ENCODE data around the gene HTR3C. TPM values are rescaled to one million over a fixed set of nuclear protein-coding genes. Genes with fewer than 3 reads are reported as not detected.
"Not testable (repeated sequence)": the region's sequence is repeated elsewhere in the genome, so short reads cannot be mapped to it uniquely, and the experiment has no call there.

Gene HTR3C
- polyA plus RNA-seq, 1 donor from 2014 or later = not detected

DNA sequence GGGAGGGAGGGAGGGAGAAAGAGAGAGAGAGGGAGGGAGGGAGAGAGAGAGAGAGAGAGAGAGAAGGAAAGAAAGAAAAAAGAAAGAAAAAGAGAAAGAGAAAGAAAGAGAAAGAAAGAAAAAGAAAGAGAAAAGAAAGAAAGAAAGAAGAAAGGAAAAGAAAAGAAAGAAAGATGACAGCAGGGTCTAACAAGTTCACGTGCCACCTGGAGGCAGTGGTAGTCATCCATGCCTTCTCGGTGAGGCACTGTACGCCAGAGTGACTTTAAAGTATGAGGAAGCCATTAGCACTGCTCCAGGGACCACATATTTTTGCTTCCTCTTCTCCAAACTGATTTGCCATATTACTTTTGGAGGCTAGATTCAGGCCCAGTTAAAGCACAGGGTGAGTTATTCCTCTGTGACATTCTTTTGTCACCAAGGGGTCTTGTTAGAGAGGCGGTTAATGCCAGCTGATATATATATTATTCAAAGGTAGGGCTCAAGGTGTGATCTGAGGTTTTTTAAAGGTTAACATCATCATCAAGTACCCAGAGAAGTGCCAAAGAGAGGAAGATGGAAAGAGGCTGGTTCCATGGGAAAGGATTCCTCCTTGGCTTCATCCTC lies 21.6 kb upstream of the HTR3C start, which contains the start of gene HTR3D:
Gene HTR3D (plus strand): TSS at position 556 of the 606 bp plus-strand sequence. CDS start 0 bp downstream, at position 556.
- H2AFZ ChIP-seq (ENCODE audit: low read depth, low read length) = no peak within 1 kb of the TSS
- H3K9ac ChIP-seq (ENCODE audit: low read length) = no peak within 1 kb of the TSS
- H3F3A ChIP-seq (ENCODE audit: insufficient read depth, low read length, poor library complexity, severe bottlenecking) = no peaks in the 10 kb centered on the region
- TF ChIP-seq SMC3 (conservative IDR thresholded peaks at IDR 0.05; ENCODE audit: poor library complexity) = no peak
- no peak for TF ChIP-seq POLR2AphosphoS5 (IDR thresholded peaks at IDR 0.05)
- no peak for TF ChIP-seq MXI1 (conservative IDR thresholded peaks at IDR 0.05; ENCODE audit: poor library complexity, severe bottlenecking)
- TF ChIP-seq EP300 (conservative IDR thresholded peaks at IDR 0.05; ENCODE audit: poor library complexity, severe bottlenecking) = no peak
- no peak for TF ChIP-seq EZH2 (IDR thresholded peaks at IDR 0.05; ENCODE audit: borderline replicate concordance, insufficient read depth, low read length, poor library complexity, severe bottlenecking)
- no peak for TF ChIP-seq RAD21 (conservative IDR thresholded peaks at IDR 0.05)
- no peak for TF ChIP-seq TAF1 (IDR thresholded peaks at IDR 0.05; ENCODE audit: low read depth)
- TF ChIP-seq, protein P1, sequence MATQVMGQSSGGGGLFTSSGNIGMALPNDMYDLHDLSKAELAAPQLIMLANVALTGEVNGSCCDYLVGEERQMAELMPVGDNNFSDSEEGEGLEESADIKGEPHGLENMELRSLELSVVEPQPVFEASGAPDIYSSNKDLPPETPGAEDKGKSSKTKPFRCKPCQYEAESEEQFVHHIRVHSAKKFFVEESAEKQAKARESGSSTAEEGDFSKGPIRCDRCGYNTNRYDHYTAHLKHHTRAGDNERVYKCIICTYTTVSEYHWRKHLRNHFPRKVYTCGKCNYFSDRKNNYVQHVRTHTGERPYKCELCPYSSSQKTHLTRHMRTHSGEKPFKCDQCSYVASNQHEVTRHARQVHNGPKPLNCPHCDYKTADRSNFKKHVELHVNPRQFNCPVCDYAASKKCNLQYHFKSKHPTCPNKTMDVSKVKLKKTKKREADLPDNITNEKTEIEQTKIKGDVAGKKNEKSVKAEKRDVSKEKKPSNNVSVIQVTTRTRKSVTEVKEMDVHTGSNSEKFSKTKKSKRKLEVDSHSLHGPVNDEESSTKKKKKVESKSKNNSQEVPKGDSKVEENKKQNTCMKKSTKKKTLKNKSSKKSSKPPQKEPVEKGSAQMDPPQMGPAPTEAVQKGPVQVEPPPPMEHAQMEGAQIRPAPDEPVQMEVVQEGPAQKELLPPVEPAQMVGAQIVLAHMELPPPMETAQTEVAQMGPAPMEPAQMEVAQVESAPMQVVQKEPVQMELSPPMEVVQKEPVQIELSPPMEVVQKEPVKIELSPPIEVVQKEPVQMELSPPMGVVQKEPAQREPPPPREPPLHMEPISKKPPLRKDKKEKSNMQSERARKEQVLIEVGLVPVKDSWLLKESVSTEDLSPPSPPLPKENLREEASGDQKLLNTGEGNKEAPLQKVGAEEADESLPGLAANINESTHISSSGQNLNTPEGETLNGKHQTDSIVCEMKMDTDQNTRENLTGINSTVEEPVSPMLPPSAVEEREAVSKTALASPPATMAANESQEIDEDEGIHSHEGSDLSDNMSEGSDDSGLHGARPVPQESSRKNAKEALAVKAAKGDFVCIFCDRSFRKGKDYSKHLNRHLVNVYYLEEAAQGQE (IDR thresholded peaks at IDR 0.05; ENCODE audit: borderline replicate concordance) = no peak
- no peak for TF ChIP-seq CTCF (IDR thresholded peaks at IDR 0.05; ENCODE audit: poor library complexity, severe bottlenecking)
- H3K27me3 ChIP-seq (ENCODE audit: insufficient read depth, low read depth, low read length) = no peaks in the 10 kb centered on the region
- no peaks in the 10 kb centered on the region for H3K9me2 ChIP-seq (ENCODE audit: insufficient read depth, low read length)
- H3K79me2 ChIP-seq (replicated peaks; ENCODE audit: insufficient read depth, low read length) = no peaks in the 10 kb centered on the region
- H4K20me1 ChIP-seq (ENCODE audit: insufficient read depth) = no peaks in the 10 kb centered on the region
- no peak within 1 kb of the TSS for H3K27ac ChIP-seq (ENCODE audit: low read length)
- H3K4me2 ChIP-seq (ENCODE audit: low read length) = no peak within 1 kb of the TSS
- H3K36me3 ChIP-seq (ENCODE audit: insufficient read depth, low read length) = no peaks in the 10 kb centered on the region
- no peaks in the 10 kb centered on the region for H3K9me3 ChIP-seq (ENCODE audit: low read length)
- H3K4me3 ChIP-seq (ENCODE audit: low read length) = no peak within 1 kb of the TSS

GRCh38 chr3:184037816-184038215 lies 15.0 kb upstream of the HTR3C start:
- Histone ChIP-seq H4K20me1 (ENCODE audit: insufficient read depth) (no peaks in the 10 kb centered on the region), H3F3A (ENCODE audit: insufficient read depth, low read length, poor library complexity, severe bottlenecking) (no peaks in the 10 kb centered on the region), H3K4me3 (ENCODE audit: low read length) (no peak overlapping the region), H3K9me3 (ENCODE audit: low read length) (no peaks in the 10 kb centered on the region), H3K9ac (ENCODE audit: low read length) (no peak overlapping the region), H3K27me3 (ENCODE audit: insufficient read depth, low read depth, low read length) (no peaks in the 10 kb centered on the region), H3K27ac (ENCODE audit: low read length) (no peak overlapping the region), H3K36me3 (ENCODE audit: insufficient read depth, low read length) (no peaks in the 10 kb centered on the region), H2AFZ (ENCODE audit: low read depth, low read length) (no peak overlapping the region), H3K9me2 (ENCODE audit: insufficient read depth, low read length) (no peaks in the 10 kb centered on the region), H3K79me2 (replicated peaks; ENCODE audit: insufficient read depth, low read length) (no peaks in the 10 kb centered on the region), H3K4me2 (ENCODE audit: low read length) (no peak overlapping the region)
- TF ChIP-seq RAD21 (conservative IDR thresholded peaks at IDR 0.05) = no peak
- TF ChIP-seq EP300 (conservative IDR thresholded peaks at IDR 0.05; ENCODE audit: poor library complexity, severe bottlenecking) = no peak
- no peak for TF ChIP-seq EZH2 (IDR thresholded peaks at IDR 0.05; ENCODE audit: borderline replicate concordance, insufficient read depth, low read length, poor library complexity, severe bottlenecking)
- no peak for TF ChIP-seq SMC3 (conservative IDR thresholded peaks at IDR 0.05; ENCODE audit: poor library complexity)
- no peak for TF ChIP-seq CTCF (IDR thresholded peaks at IDR 0.05; ENCODE audit: poor library complexity, severe bottlenecking)
- TF ChIP-seq, protein P1 (IDR thresholded peaks at IDR 0.05; ENCODE audit: borderline replicate concordance) = no peak
- no peak for TF ChIP-seq MXI1 (conservative IDR thresholded peaks at IDR 0.05; ENCODE audit: poor library complexity, severe bottlenecking)
- TF ChIP-seq POLR2AphosphoS5 (IDR thresholded peaks at IDR 0.05) = no peak
- TF ChIP-seq TAF1 (IDR thresholded peaks at IDR 0.05; ENCODE audit: low read depth) = no peak

DNA sequence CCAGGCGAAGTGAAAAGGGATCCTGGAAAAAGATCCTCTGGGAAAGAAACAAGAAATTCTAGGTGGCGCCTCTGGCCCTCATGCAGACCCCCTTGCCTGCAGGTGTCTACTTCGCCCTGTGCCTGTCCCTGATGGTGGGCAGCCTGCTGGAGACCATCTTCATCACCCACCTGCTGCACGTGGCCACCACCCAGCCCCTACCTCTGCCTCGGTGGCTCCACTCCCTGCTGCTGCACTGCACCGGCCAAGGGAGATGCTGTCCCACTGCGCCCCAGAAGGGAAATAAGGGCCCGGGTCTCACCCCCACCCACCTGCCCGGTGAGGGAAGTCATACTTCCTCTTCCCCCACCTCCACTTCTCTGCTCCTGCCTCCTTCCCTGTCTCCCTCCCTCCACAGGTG lies 14.5 kb upstream of the HTR3C start:
- H3K36me3 ChIP-seq (ENCODE audit: insufficient read depth, low read length); H2AFZ ChIP-seq (ENCODE audit: low read depth, low read length); H3K9ac ChIP-seq (ENCODE audit: low read length); H3K27ac ChIP-seq (ENCODE audit: low read length); H3K9me2 ChIP-seq (ENCODE audit: insufficient read depth, low read length); H3K79me2 ChIP-seq (replicated peaks; ENCODE audit: insufficient read depth, low read length); H3K4me3 ChIP-seq (ENCODE audit: low read length); H3K27me3 ChIP-seq (ENCODE audit: insufficient read depth, low read depth, low read length); H3K4me2 ChIP-seq (ENCODE audit: low read length); H3K9me3 ChIP-seq (ENCODE audit: low read length); H4K20me1 ChIP-seq (ENCODE audit: insufficient read depth); H3F3A ChIP-seq (ENCODE audit: insufficient read depth, low read length, poor library complexity, severe bottlenecking): not testable (repeated sequence)

Measured in neural cell (in vitro differentiated cells).